HepG2 (cell line): ENCODE measurements around the gene BAHD1. TPM values are rescaled to one million over a fixed set of nuclear protein-coding genes. Genes with fewer than 3 reads are reported as not detected.

Experiments
- ATAC-seq: fragments of 200-7000 bp; cut with Tn5 transposase; 3 replicates; pipeline ENCODE4 v1.9.1; 2020; ENCODE audit warnings: mild to moderate bottlenecking, moderate library complexity
- BruUV-seq: library from RNA; stranded (reverse); fragments of 400-500 nt; replicated peaks from 2 replicates; lab custom pipeline; 2021; lab: Mats Ljungman, UMichigan
- CTCF ChIA-PET: fragments of 300-600 bp; formaldehyde crosslinking; extraction: SDS; loops from one replicate; lab custom pipeline; 2021; ENCODE audit warnings: low total read pairs, inconsistent platforms, low intra/inter-chr PET ratio; lab: Yijun Ruan, JAX
- POLR2A ChIA-PET: fragments of 350-600 bp; sonication (Branson Sonifier 250); formaldehyde crosslinking; loops from one replicate; lab custom pipeline; 2020; ENCODE audit warnings: antibody characterized with exemption, inconsistent platforms; lab: Yijun Ruan, JAX
- DNase-seq: peaks from one replicate; pipeline ENCODE4 v3.0.0-alpha.2; 2015; ENCODE audit warnings: low spot score
- FAIRE-seq: peaks from 3 replicates; lab custom pipeline; 2011; peaks lifted over from hg19 to GRCh38; lab: Jason Lieb, UNC
- H2AFZ ChIP-seq: one replicate; pipeline ENCODE4 v1.6.1; 2011; ENCODE audit warnings: low read length, inconsistent platforms
- H3K27ac ChIP-seq: fragments of 300-600 bp; 3 replicates; pipeline ENCODE4 v1.8.0; 2011; ENCODE audit warnings: mixed run types, mild to moderate bottlenecking, mixed read lengths, low read length, inconsistent platforms; ENCODE audit not compliant: insufficient read depth; ENCODE audit errors: extremely low read length
- H3K27me3 ChIP-seq, 2 experiments: fragments of 200-600 bp in 1 of 2; 2 replicates in 1 of 2; 3 replicates in 1 of 2; pipeline versions ENCODE4 v1.6.0 to v1.8.0; 2011; ENCODE audit warnings: low read length in 2 of 2, mild to moderate bottlenecking in 2 of 2, moderate library complexity in 2 of 2, inconsistent platforms in 1 of 2; ENCODE audit not compliant: insufficient read depth in 2 of 2, control insufficient read depth in 1 of 2
- H3K36me3 ChIP-seq, 2 experiments: fragments of 200-600 bp in 1 of 2; replicated peaks in 1 of 2; 2 replicates in 1 of 2; 3 replicates in 1 of 2; pipeline versions ENCODE4 v1.5.1 to v1.8.0; 2011; ENCODE audit warnings: low read length in 2 of 2, inconsistent platforms in 1 of 2; ENCODE audit not compliant: insufficient read depth in 2 of 2, control insufficient read depth in 1 of 2
- H3K4me1 ChIP-seq: 2 replicates; pipeline ENCODE4 v1.5.1; 2012; ENCODE audit warnings: low read length, inconsistent platforms; ENCODE audit not compliant: insufficient read depth
- H3K4me2 ChIP-seq: 2 replicates; pipeline ENCODE4 v1.6.0; 2011; ENCODE audit warnings: low read depth, low read length, inconsistent platforms
- H3K4me3 ChIP-seq, 3 experiments: fragments of 200-600 bp in 1 of 3; sonication (generic), shearing (Covaris generic) in 1 of 3; replicated peaks in 1 of 3; 2 replicates each; pipeline ENCODE4 v1.5.1; 2011 to 2016; ENCODE audit warnings: low read length in 3 of 3, inconsistent platforms in 2 of 3, low read depth in 2 of 3, mild to moderate bottlenecking in 2 of 3, control low read depth in 1 of 3, mixed read lengths in 1 of 3; ENCODE audit not compliant: insufficient read depth in 1 of 3
- H3K79me2 ChIP-seq: one replicate; pipeline ENCODE4 v1.6.1; 2011; ENCODE audit warnings: low read length, inconsistent platforms; ENCODE audit not compliant: insufficient read depth
- H3K9ac ChIP-seq: 2 replicates; pipeline ENCODE4 v1.6.0; 2011; ENCODE audit warnings: mild to moderate bottlenecking, low read depth, low read length, inconsistent platforms; ENCODE audit not compliant: insufficient read depth
- H3K9me3 ChIP-seq: 2 replicates; pipeline ENCODE4 v1.5.1; 2012; ENCODE audit warnings: mild to moderate bottlenecking, low read length
- H4K20me1 ChIP-seq: 2 replicates; pipeline ENCODE4 v1.6.0; 2011; ENCODE audit warnings: inconsistent platforms, mild to moderate bottlenecking, low read length, moderate library complexity; ENCODE audit not compliant: insufficient read depth
- AGO2 ChIP-seq: fragments of 200-400 bp; formaldehyde crosslinking; optimal IDR thresholded peaks from 2 replicates; pipeline ENCODE3; 2017; ENCODE audit warnings: mild to moderate bottlenecking, low read depth, low read length, moderate library complexity
- MAF1 ChIP-seq: sonication (generic); formaldehyde crosslinking; IDR thresholded peaks from 2 replicates; pipeline ENCODE4 v1.5.0; 2020; ENCODE audit warnings: missing genetic modification reagents, borderline replicate concordance
- NCOA1 ChIP-seq: sonication (generic); formaldehyde crosslinking; IDR thresholded peaks from 2 replicates; pipeline ENCODE4 v1.9.0; 2021; ENCODE audit warnings: missing genetic modification reagents
- PAXIP1 ChIP-seq: sonication (generic); formaldehyde crosslinking; conservative IDR thresholded peaks from 2 replicates; pipeline ENCODE4 v1.4.0; 2020; ENCODE audit warnings: mild to moderate bottlenecking, missing genetic modification reagents, moderate library complexity
- RXRA ChIP-seq: sonication (generic); formaldehyde crosslinking; IDR thresholded peaks from 2 replicates; pipeline ENCODE4 v1.5.1; 2020; ENCODE audit warnings: missing genetic modification reagents
- SAFB2 ChIP-seq: sonication (generic); formaldehyde crosslinking; IDR thresholded peaks from 2 replicates; pipeline ENCODE4 v1.5.1; 2020; ENCODE audit warnings: missing genetic modification reagents, low read depth, mild to moderate bottlenecking, borderline replicate concordance
- SKIL ChIP-seq: sonication (generic); formaldehyde crosslinking; IDR thresholded peaks from 2 replicates; pipeline ENCODE4 v1.8.0; 2022; ENCODE audit warnings: missing genetic modification reagents, mild to moderate bottlenecking, moderate library complexity, borderline replicate concordance
- SMC3 ChIP-seq: IDR thresholded peaks from 2 replicates; pipeline ENCODE4 v1.6.1; 2011; ENCODE audit warnings: low read length, improper control_type of control experiment
- SYNCRIP ChIP-seq: fragments of 200-400 bp; formaldehyde crosslinking; IDR thresholded peaks from 2 replicates; pipeline ENCODE4 v1.6.1; 2018; ENCODE audit warnings: mild to moderate bottlenecking, low read depth, low read length; ENCODE audit not compliant: insufficient read depth
- ZBTB10 ChIP-seq: sonication (generic); formaldehyde crosslinking; IDR thresholded peaks from 2 replicates; pipeline ENCODE4 v1.4.0; 2020; ENCODE audit warnings: missing genetic modification reagents, borderline replicate concordance
- ZFP36L1 ChIP-seq: sonication (generic); formaldehyde crosslinking; IDR thresholded peaks from 2 replicates; pipeline ENCODE4 v1.8.0; 2022; ENCODE audit warnings: mild to moderate bottlenecking, missing genetic modification reagents, moderate library complexity
- ZFY ChIP-seq: sonication (generic); formaldehyde crosslinking; IDR thresholded peaks from 2 replicates; pipeline ENCODE4 v1.4.0; 2020; ENCODE audit warnings: missing genetic modification reagents
- ZMAT5 ChIP-seq: sonication (generic); formaldehyde crosslinking; IDR thresholded peaks from 2 replicates; pipeline ENCODE4 v1.5.0; 2020; ENCODE audit warnings: mild to moderate bottlenecking, low read depth, missing genetic modification reagents, borderline replicate concordance
- ZNF230 ChIP-seq: sonication (generic); formaldehyde crosslinking; IDR thresholded peaks from 2 replicates; pipeline ENCODE4 v1.4.0; 2020; ENCODE audit warnings: mild to moderate bottlenecking, missing genetic modification reagents
- ZNF530 ChIP-seq: sonication (generic); formaldehyde crosslinking; IDR thresholded peaks from 2 replicates; pipeline ENCODE4 v1.5.0; 2020; ENCODE audit warnings: low read depth, mild to moderate bottlenecking, missing genetic modification reagents
- ZNF557 ChIP-seq: sonication (generic); formaldehyde crosslinking; IDR thresholded peaks from 2 replicates; pipeline ENCODE4 v1.4.0; 2020; ENCODE audit warnings: missing genetic modification reagents
- WGBS: methylation state at CpG from one replicate; pipeline ENCODE4 v1.1.6; 2017; ENCODE audit warnings: low lambda C conversion rate; 5-methylcytosine and 5-hydroxymethylcytosine counted together
- in situ Hi-C: cut with HindIII; loops from 2 replicates; pipeline ENCODE4 v1.10.0; 2017; ENCODE audit warnings: low pct_unique_long_range_greater_than_20kb; ENCODE audit not compliant: extremely low pct_ligation_motif_present
- intact Hi-C: fragments of 100-400 bp; cut with micrococcal nuclease; formaldehyde crosslinking; loops from one replicate; pipeline ENCODE4 v1.10.0; 2022; ENCODE audit not compliant: unreplicated experiment
- polyA plus RNA-seq, 8 experiments: library from polyadenylated mRNA; depleted of rRNA in 3 of 8; stranded (reverse) in 7 of 8; unstranded in 1 of 8; fragments of >200 nt; fragmentation: Illumina TruSeq in 4 of 8; extraction: Trizol in 4 of 8; gene quantifications; 2 replicates each; pipeline versions ENCODE4 v1.2.1 to v1.2.3, GENCODE V29; 2011 to 2016; ENCODE audit warnings: low read depth in 4 of 8, missing spikeins in 1 of 8, mixed read lengths in 1 of 8; ENCODE audit not compliant: insufficient read depth in 1 of 8
- total RNA-seq, 5 experiments: library from RNA; depleted of rRNA; stranded (reverse); fragments of >200 nt; fragmentation: Illumina TruSeq; extraction: Trizol; gene quantifications; 2 replicates each; pipeline ENCODE4 v1.2.3, GENCODE V29; 2016; ENCODE audit warnings: low read depth in 1 of 5

BAHD1 gene
- total and polyA plus RNA-seq, 2 of the 13 experiments (the other 11 are each of a cell fraction or from before 2014, with no cell fraction given), result 3.3 to 8.7 TPM

GRCh38 chr15:40435710-40436089 is 5.1 kb upstream of the BAHD1 start:
- in situ Hi-C loops, result no loop called here
- ChIA-PET CTCF (no interaction called here), POLR2A (no interaction called here)
- Histone ChIP-seq H3K9me3 (no peaks in the 10 kb centered on the region), H2AFZ (no peak overlapping the region), H3K4me2 (peak overlapping the region; percentile 70; the same call in 1 of the 2 replicates), H3K9ac (0 out of 2 replicates have a peak overlapping the region, but pooled peaks have one; percentile 22), H3K27me3 (peaks cover 5 to 54% of the 10 kb centered on the region in 2 experiments; a peak in 4 of 5 replicates), H4K20me1 (no peaks in the 10 kb centered on the region), H3K79me2 (no peaks in the 10 kb centered on the region), H3K4me3 (peak overlapping the region; percentile 7 to 68 (median 47); a peak in 3 of 6 replicates), H3K27ac (no peak overlapping the region), H3K36me3 (no peaks in the 10 kb centered on the region), H3K4me1 (peaks cover 57% of the 10 kb centered on the region)
- BruUV-seq, result no TSS peak
- intact Hi-C loops, result no loop called here
- DNase-seq (no peak), FAIRE-seq (no peak), ATAC-seq (no peak)
- WGBS, result 39% methylated on average over 14 of the region's 15 CpGs
- TF ChIP-seq RXRA (no peak), ZNF230 (no peak), ZNF530 (CRISPR knock-in tag) (no peak), ZFP36L1 (CRISPR knock-in tag) (no peak), SYNCRIP (no peak), SKIL (CRISPR knock-in tag) (no peak), ZBTB10 (CRISPR knock-in tag) (no peak), ZMAT5 (no peak), MAF1 (no peak), AGO2 (no peak), SMC3 (no peak), ZFY (CRISPR knock-in tag) (no peak), SAFB2 (CRISPR knock-in tag) (no peak), PAXIP1 (CRISPR knock-in tag) (no peak), NCOA1 (no peak), ZNF557 (CRISPR knock-in tag) (no peak)
